ENCODE data around the gene RNF213.
"Not testable (repeated sequence)": the region's sequence is repeated elsewhere in the genome, so short reads cannot be mapped to it uniquely, and the experiment has no call there.

RNF213 gene

DNA sequence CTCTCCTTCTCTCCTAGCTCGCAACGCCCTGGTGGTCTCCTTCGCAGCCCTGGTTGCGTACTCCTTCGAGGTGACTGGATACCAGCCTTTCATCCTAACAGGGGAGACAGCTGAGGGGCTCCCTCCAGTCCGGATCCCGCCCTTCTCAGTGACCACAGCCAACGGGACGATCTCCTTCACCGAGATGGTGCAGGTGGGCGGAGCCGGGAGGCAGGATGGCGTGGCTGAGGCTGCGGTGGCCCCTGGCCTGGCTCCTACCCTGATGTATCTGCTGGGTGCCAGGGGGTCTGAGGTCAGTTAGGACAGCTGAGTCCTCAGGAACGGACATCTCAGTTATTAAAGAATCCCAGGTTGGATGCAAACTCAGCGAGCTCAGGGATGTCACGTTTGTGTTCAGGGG, 23.7 kb upstream of the RNF213 start:
- TF ChIP-seq, protein P1, sequence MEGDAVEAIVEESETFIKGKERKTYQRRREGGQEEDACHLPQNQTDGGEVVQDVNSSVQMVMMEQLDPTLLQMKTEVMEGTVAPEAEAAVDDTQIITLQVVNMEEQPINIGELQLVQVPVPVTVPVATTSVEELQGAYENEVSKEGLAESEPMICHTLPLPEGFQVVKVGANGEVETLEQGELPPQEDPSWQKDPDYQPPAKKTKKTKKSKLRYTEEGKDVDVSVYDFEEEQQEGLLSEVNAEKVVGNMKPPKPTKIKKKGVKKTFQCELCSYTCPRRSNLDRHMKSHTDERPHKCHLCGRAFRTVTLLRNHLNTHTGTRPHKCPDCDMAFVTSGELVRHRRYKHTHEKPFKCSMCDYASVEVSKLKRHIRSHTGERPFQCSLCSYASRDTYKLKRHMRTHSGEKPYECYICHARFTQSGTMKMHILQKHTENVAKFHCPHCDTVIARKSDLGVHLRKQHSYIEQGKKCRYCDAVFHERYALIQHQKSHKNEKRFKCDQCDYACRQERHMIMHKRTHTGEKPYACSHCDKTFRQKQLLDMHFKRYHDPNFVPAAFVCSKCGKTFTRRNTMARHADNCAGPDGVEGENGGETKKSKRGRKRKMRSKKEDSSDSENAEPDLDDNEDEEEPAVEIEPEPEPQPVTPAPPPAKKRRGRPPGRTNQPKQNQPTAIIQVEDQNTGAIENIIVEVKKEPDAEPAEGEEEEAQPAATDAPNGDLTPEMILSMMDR (IDR thresholded peaks at IDR 0.05; ENCODE audit: insufficient read depth, low read length, poor library complexity, severe bottlenecking): no peak
- H3K4me3 ChIP-seq (replicated peaks; ENCODE audit: low read depth, low read length): no peak overlapping the region
- H3K27me3 ChIP-seq (replicated peaks; ENCODE audit: control insufficient read depth, insufficient read depth, low read length): no peaks in the 10 kb centered on the region
- no peaks in the 10 kb centered on the region for H3K36me3 ChIP-seq (ENCODE audit: control insufficient read depth, insufficient read depth, low read length)
- DNase-seq (ENCODE audit: extremely low read depth, insufficient read length): no peak

DNA sequence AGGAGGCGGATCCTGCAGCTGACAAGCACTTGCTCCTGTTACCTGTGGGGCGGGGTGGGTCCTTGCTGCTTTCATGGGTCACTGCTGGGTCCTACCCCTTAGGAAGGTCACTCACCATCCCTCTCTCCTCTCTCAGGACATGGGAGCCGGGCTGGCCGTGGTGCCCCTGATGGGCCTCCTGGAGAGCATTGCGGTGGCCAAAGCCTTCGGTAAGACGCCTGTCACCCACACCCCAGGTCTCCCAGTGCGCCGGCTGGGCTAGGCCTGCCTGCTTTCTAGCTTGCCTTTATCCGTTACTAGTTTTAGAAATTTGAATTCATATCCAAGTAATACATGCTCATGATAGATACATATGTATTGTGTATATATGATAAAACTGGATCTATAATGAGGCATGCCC, 23.3 kb upstream of the RNF213 start:
- DNase-seq (ENCODE audit: extremely low read depth, insufficient read length): no peak
- no peaks in the 10 kb centered on the region for H3K27me3 ChIP-seq (replicated peaks; ENCODE audit: control insufficient read depth, insufficient read depth, low read length)
- H3K36me3 ChIP-seq (ENCODE audit: control insufficient read depth, insufficient read depth, low read length): no peaks in the 10 kb centered on the region
- no peak overlapping the region for H3K4me3 ChIP-seq (replicated peaks; ENCODE audit: low read depth, low read length)
- TF ChIP-seq, protein P1 (IDR thresholded peaks at IDR 0.05; ENCODE audit: insufficient read depth, low read length, poor library complexity, severe bottlenecking): no peak

DNA sequence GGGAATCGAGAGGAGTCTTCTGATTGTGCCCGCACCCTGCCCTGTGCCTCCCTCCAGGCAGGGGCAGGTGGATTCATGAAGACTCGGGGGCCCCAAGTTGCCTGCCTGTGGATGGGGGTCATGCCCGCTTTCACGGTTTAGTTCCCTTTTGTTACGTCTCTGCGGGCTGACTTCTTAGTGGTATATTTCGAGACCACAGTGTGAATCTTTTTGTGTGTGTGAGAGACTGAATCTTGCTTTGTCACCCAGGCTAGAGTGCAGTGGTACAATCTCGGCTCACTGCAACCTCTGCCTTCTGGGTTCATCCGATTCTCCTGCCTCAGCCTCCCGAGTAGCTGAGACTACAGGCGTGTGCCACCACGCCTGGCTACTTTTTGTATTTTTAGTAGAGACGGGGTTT, 18.1 kb upstream of the RNF213 start:
- Histone ChIP-seq H3K4me3 (replicated peaks; ENCODE audit: low read depth, low read length) (no peak overlapping the region), H3K36me3 (ENCODE audit: control insufficient read depth, insufficient read depth, low read length) (no peaks in the 10 kb centered on the region), H3K27me3 (replicated peaks; ENCODE audit: control insufficient read depth, insufficient read depth, low read length) (no peaks in the 10 kb centered on the region)
- no peak for DNase-seq (ENCODE audit: extremely low read depth, insufficient read length)
- TF ChIP-seq, protein P1 (IDR thresholded peaks at IDR 0.05; ENCODE audit: insufficient read depth, low read length, poor library complexity, severe bottlenecking): no peak

DNA sequence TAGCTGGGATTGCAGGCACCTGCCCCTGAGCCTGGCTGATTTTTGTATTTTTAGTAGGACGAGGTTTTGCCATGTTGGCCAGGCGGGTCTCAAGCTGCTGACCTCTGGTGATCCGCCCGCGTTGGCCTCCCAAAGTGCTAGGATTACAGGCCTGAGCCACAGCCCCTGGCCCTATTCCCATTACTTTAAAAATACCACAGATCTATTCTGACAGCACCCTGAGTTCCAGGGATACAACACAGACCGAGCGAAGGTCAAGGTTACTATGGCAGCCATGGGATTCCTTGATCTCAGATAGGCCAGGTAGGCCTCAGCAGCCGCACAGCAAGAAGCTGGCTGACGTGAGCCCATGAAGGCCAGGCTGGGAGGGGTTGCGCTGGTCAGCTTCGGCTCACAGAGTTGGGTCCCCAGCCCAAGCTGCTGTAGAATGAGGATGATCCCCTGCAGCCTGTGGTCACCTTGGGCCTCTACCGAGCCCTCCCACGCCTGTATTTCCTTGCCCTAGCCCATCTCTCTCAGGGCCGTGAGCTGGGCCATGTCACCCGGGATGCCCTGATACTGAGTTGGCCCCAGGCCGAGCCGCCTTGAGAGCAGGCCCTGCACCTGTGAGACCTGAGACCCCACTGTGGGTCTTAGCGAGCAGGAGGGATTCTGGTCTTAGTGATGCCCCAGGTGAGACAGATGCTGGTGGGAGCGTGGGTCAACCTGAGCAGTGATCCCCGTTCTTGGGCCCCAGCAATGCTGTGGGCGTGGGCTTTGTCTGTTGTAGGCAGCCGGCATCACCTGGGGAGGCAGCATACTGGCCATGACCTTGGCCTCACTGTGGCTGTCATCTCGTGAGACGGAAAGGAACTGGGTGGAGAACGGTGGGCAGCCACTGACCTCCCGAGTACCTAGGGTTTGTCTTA, 16.9 kb upstream of the RNF213 start:
- TF ChIP-seq, protein P1 (IDR thresholded peaks at IDR 0.05; ENCODE audit: insufficient read depth, low read length, poor library complexity, severe bottlenecking): no peak
- no peaks in the 10 kb centered on the region for H3K36me3 ChIP-seq (ENCODE audit: control insufficient read depth, insufficient read depth, low read length)
- no peak overlapping the region for H3K4me3 ChIP-seq (replicated peaks; ENCODE audit: low read depth, low read length)
- DNase-seq (ENCODE audit: extremely low read depth, insufficient read length): no peak
- H3K27me3 ChIP-seq (replicated peaks; ENCODE audit: control insufficient read depth, insufficient read depth, low read length): no peaks in the 10 kb centered on the region

DNA sequence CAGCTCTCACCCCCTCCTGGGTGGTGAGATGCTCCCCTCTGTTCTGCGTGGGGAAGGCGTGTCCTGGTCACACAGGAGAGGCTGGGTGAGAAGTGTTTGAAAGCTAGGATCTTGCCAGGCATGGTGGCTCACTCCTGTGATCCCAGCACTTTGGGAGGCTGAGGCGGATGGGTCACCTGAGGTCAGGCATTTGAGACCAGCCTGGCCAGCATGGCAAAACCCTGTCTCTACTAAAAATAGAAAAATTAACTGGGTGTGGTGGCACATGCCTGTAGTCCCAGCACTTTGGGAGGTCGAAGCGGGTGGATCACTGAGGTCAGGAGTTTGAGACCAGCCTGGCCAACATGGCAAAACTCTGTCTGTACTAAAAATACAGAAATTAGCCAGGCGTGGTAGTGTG, 16.2 kb upstream of the RNF213 start:
- not testable (repeated sequence) for H3K36me3 ChIP-seq (ENCODE audit: control insufficient read depth, insufficient read depth, low read length); H3K4me3 ChIP-seq (replicated peaks; ENCODE audit: low read depth, low read length); DNase-seq (ENCODE audit: extremely low read depth, insufficient read length); H3K27me3 ChIP-seq (replicated peaks; ENCODE audit: control insufficient read depth, insufficient read depth, low read length)

DNA sequence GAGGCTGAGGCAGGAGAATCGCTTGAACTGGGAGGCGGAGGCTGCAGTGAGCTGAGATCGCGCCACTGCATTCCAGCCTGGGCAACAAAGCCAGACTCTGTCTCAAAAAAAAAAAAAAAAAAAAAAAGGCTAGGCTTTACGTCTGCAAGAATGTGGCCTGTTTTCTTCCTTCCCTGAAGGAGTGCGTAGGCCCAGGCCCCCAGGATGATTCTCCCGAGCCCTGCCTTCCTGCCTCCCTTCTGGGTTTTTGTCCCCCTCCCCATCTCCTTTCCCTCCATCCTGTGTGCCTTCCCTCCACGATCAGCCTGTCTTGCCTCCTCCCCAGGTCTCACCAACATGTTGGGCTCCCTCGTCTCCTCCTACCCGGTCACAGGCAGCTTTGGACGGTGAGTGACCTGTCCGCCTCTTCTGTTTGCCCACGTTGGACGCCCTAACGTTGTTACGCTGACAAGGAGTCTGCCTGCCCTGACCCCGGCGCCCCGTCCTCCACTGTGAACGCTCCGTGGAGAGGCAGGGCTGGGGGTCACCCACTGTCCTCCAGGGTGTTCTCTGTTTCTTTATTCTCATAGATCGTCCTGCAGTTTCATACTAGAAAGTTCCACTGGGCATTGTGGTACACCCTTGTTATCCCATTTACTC, 15.7 kb upstream of the RNF213 start:
- no peak overlapping the region for H3K4me3 ChIP-seq (replicated peaks; ENCODE audit: low read depth, low read length)
- TF ChIP-seq, protein P1 (IDR thresholded peaks at IDR 0.05; ENCODE audit: insufficient read depth, low read length, poor library complexity, severe bottlenecking): no peak
- DNase-seq (ENCODE audit: extremely low read depth, insufficient read length): no peak
- no peaks in the 10 kb centered on the region for H3K27me3 ChIP-seq (replicated peaks; ENCODE audit: control insufficient read depth, insufficient read depth, low read length)
- no peaks in the 10 kb centered on the region for H3K36me3 ChIP-seq (ENCODE audit: control insufficient read depth, insufficient read depth, low read length)
